Sigmoid colon (tissue), 4 donors: ENCODE measurements around the gene SLCO2A1.

Source experiments
- CTCF ChIP-seq, 4 experiments: fragments of 450-650 bp in 3 of 4; fragments of 200-600 bp in 1 of 4; IDR thresholded peaks; one replicate each; pipeline ENCODE4 v1.5.1; 2016 to 2019; ENCODE audit warnings: antibody characterized with exemption in 4 of 4, mild to moderate bottlenecking in 3 of 4, moderate library complexity in 2 of 4
- EP300 ChIP-seq, 4 donors: sonication (generic); formaldehyde crosslinking; IDR thresholded peaks; one replicate each; pipeline ENCODE4 v1.6.1; 2017; ENCODE audit warnings: antibody characterized with exemption in 4 of 4
- POLR2A ChIP-seq, 2 donors: fragments of 450-650 bp; IDR thresholded peaks; one replicate each; pipeline ENCODE4 v1.6.1; 2016; ENCODE audit warnings: antibody characterized with exemption in 2 of 2, mild to moderate bottlenecking in 2 of 2, moderate library complexity in 2 of 2
- POLR2AphosphoS5 ChIP-seq, 4 donors: sonication (generic); formaldehyde crosslinking; IDR thresholded peaks; one replicate each; pipeline ENCODE4 v1.6.1; 2017; ENCODE audit warnings: antibody characterized with exemption in 4 of 4

GRCh38 chr3:133983126-133983525, 46.6 kb downstream of the SLCO2A1 start:
- no peak for TF ChIP-seq POLR2AphosphoS5 (IDR thresholded peaks at IDR 0.05)
- no peak for TF ChIP-seq CTCF (IDR thresholded peaks at IDR 0.05)
- TF ChIP-seq POLR2A (IDR thresholded peaks at IDR 0.05) = no peak
- TF ChIP-seq EP300 (IDR thresholded peaks at IDR 0.05) = no peak
